Choroid plexus epithelial cell (primary cell): ENCODE measurements around the gene APOL1.

ENCODE experiments used
- DNase-seq: peaks from one replicate; pipeline ENCODE4 v3.0.0-alpha.2; 2010; ENCODE audit warnings: low read depth
- H3K4me3 ChIP-seq: 2 replicates; pipeline ENCODE4 v1.5.1; 2011; ENCODE audit warnings: low read depth, mild to moderate bottlenecking, control low read depth, low read length, moderate library complexity
- TF ChIP-seq, protein P1 (sequence below): conservative IDR thresholded peaks from 2 replicates; pipeline ENCODE4 v1.5.1; 2011; ENCODE audit warnings: low read depth, mild to moderate bottlenecking, control low read depth, inconsistent platforms, low read length, moderate library complexity

The APOL1 gene

GRCh38 chr22:36220451-36220921 is 32.4 kb upstream of the APOL1 start:
- DNase-seq: peak; percentile 62
- TF ChIP-seq, protein P1, sequence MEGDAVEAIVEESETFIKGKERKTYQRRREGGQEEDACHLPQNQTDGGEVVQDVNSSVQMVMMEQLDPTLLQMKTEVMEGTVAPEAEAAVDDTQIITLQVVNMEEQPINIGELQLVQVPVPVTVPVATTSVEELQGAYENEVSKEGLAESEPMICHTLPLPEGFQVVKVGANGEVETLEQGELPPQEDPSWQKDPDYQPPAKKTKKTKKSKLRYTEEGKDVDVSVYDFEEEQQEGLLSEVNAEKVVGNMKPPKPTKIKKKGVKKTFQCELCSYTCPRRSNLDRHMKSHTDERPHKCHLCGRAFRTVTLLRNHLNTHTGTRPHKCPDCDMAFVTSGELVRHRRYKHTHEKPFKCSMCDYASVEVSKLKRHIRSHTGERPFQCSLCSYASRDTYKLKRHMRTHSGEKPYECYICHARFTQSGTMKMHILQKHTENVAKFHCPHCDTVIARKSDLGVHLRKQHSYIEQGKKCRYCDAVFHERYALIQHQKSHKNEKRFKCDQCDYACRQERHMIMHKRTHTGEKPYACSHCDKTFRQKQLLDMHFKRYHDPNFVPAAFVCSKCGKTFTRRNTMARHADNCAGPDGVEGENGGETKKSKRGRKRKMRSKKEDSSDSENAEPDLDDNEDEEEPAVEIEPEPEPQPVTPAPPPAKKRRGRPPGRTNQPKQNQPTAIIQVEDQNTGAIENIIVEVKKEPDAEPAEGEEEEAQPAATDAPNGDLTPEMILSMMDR: no peak
- no peak overlapping the region for H3K4me3 ChIP-seq

GRCh38 chr22:36221799-36222751 is 30.9 kb upstream of the APOL1 start:
- TF ChIP-seq, protein P1: peak; percentile 85
- peak overlapping the region; percentile 30 for H3K4me3 ChIP-seq
- peak; percentile 63 for DNase-seq

DNA sequence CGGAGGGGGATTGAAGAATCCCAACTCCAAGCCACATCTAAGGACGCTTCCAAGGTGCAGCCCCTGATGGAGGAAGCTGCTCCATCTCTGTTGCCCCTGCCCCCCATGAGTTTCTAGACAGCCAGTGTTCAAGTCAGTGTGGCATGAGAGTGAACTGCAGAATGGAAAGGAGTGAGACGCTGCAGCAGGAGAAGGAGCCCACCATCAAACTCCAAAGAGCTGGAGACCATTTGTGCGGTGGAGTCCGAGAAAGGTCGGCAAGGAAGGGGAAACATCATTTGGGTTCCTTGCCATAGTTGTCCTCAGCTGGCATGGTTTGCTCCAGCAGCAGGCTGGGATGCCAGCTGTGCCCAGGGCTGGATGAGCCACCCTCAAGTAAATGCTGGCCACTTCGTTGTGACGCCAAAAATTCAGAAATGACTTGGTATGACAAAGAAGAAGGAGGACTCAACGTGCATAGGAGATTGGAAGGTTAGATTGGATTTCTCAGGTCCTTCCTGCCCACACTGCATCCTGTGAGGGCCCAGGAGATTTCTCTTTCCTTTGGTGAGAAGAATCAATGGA is 30.0 kb upstream of the APOL1 start:
- no peak overlapping the region for H3K4me3 ChIP-seq
- DNase-seq: no peak
- TF ChIP-seq, protein P1: no peak

DNA sequence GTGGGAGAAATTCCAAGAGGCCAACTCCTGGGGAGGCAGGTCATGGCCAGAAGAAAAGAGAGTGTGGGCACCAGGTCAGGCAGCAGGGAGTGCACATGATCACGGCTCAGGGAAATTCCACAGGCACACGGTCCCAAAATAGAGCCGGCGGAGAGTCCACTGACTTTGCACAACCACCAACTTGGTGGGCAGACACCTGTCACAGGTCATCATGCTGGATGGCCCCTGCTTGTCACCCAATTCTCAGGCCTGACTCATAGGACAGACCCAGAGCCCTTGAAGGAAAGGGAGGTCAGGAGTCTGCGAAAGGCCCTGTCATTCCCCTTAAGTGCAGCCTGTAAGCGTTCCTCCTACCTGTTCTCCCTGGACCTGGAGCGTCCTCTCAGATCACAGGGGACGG is 29.4 kb upstream of the APOL1 start:
- TF ChIP-seq, protein P1: no peak
- DNase-seq: no peak
- H3K4me3 ChIP-seq: no peak overlapping the region

DNA sequence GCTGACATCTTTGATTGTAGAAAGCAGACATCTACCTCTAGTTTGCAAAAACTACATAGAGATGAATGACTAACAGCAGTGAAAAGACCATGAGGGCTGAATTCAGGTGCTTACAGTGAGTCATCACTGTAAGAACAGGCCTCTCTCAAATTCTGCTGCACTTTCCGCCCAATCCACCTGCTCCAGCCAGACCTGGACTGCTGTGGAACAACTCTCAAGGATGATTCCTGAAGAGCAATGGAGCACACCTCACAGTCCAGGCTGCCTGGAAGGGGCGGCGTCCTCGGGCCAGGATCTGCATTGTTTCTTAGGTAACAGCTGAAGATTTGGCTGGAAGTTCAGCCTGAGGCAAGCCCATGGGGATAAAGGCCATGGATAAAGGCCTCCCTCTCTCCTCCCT is 28.7 kb upstream of the APOL1 start:
- no peak overlapping the region for H3K4me3 ChIP-seq
- TF ChIP-seq, protein P1: no peak
- DNase-seq: no peak

GRCh38 chr22:36225333-36225922 is 27.5 kb upstream of the APOL1 start:
- TF ChIP-seq, protein P1: no peak
- no peak for DNase-seq
- H3K4me3 ChIP-seq: no peak overlapping the region
